Epidermal melanocyte (primary cell): ENCODE data around the gene CFTR.

ENCODE experiments used
- DNase-seq: peaks from one replicate; pipeline ENCODE4 v3.0.0; 2011; ENCODE audit warnings: low spot score; ENCODE audit not compliant: insufficient read length

CFTR gene

GRCh38 chr7:117645481-117646165, 165.8 kb downstream of the CFTR start:
- DNase-seq = no peak

DNA sequence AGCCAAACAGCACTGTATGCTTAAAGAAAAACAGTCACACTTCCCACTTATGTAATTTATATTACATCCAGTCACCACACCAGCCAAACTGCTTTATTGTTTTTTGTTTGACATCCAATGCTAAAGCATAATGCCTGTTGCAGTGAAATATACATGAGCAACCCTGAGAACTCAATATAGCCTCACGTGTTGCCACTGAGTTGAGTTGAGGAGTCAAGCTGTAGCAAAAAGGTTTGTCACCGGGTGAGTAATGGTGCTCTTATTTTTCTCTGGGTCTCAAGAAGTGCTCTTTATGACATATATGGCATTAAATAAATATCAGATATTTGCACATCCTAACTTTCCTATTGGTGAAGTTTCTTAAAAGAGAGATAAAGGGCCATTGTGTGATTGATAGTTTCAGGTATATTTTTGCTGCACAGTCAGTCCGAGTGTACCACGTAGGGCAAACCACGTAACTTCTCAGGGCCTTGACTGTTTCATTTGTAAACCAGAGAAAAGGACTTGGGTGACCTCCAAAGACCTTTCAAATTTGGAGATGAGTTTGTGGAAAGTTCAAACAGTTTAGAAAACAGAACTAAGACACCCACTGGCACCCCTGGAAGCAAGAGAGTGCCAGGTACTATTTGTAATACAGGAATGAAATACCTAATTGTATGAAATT, 168.5 kb downstream of the CFTR start:
- DNase-seq = no peak

- DNase-seq = no peak
These were observed 173.3 kb downstream of the CFTR start for GRCh38 chr7:117652943-117653680.

- no peak for DNase-seq
These were observed 175.0 kb downstream of the CFTR start for GRCh38 chr7:117654780-117655179.

DNA sequence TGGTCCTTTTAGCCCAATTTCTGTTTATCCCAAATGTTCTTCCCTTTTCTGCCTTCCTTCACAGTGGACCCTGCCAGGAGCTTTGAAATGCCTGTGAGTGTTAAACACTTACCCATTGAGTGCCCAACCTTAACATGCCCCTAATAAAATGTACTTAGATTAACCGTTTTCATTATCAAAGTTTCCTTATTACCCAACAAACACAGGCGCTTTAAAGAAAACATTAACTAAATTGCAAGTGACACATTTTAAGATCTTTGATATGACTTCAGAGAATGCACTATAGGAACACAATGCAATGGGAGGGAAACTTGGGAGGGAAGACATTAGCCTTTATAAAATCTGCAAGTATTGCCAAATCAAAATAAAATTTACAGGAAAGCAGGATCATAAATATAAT, 177.0 kb downstream of the CFTR start:
- no peak for DNase-seq

- no peak for DNase-seq
These were observed 179.7 kb downstream of the CFTR start for GRCh38 chr7:117659531-117660011.

- DNase-seq = no peak
These were observed 181.5 kb downstream of the CFTR start for GRCh38 chr7:117661328-117661727.

- no peak for DNase-seq
These were observed 184.2 kb downstream of the CFTR start for GRCh38 chr7:117664047-117664446.

GRCh38 chr7:117665368-117665767, 185.5 kb downstream of the CFTR start:
- DNase-seq = no peak

- no peak for DNase-seq
These were observed 186.2 kb downstream of the CFTR start for GRCh38 chr7:117666031-117666430.

- no peak for DNase-seq
These were observed 186.9 kb downstream of the CFTR start for GRCh38 chr7:117666689-117667088.

GRCh38 chr7:117667456-117667855, 187.6 kb downstream of the CFTR start:
- no peak for DNase-seq

DNA sequence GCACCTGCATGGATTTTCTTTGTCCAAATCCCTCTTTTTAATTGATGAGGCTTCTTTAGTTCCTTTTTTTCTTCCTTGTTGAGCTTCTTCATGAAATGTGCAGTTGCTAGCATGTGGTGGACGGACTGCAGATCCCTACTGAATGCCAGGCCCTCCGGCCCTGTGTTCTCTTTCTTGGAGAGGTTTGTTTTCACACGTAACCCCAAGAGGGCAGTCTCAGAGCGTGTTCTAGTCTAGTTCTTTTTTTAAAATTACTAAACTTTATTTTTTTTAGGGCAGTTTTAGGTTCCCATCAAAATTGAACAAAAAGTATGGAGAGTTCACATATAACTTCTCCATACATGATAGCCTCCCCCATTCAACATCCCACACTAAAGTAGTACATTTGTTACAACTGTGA, 190.0 kb downstream of the CFTR start:
- no peak for DNase-seq

GRCh38 chr7:117672453-117672852, 192.6 kb downstream of the CFTR start:
- no peak for DNase-seq

GRCh38 chr7:117673367-117673766, 193.5 kb downstream of the CFTR start:
- no peak for DNase-seq

GRCh38 chr7:117673839-117674238, 194.0 kb downstream of the CFTR start:
- DNase-seq = no peak

DNA sequence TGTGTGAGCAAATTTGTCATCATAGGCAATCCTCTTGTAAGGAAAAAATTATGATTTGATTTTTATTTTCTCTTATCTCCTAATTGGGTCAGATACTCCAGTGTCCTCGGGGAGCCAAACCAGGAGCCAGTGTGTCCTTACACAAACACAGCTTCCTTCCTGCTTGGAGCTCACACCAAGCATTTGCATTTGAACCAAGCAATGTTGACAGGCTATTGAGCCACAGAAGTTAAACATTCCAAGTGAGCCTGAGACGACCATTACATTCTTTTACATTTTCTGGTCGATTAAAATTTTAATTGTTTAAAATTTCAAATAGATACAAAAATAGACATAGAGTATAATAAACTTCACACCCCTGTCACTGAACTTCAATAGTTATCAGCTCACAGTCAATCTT, 194.8 kb downstream of the CFTR start:
- DNase-seq = no peak

DNA sequence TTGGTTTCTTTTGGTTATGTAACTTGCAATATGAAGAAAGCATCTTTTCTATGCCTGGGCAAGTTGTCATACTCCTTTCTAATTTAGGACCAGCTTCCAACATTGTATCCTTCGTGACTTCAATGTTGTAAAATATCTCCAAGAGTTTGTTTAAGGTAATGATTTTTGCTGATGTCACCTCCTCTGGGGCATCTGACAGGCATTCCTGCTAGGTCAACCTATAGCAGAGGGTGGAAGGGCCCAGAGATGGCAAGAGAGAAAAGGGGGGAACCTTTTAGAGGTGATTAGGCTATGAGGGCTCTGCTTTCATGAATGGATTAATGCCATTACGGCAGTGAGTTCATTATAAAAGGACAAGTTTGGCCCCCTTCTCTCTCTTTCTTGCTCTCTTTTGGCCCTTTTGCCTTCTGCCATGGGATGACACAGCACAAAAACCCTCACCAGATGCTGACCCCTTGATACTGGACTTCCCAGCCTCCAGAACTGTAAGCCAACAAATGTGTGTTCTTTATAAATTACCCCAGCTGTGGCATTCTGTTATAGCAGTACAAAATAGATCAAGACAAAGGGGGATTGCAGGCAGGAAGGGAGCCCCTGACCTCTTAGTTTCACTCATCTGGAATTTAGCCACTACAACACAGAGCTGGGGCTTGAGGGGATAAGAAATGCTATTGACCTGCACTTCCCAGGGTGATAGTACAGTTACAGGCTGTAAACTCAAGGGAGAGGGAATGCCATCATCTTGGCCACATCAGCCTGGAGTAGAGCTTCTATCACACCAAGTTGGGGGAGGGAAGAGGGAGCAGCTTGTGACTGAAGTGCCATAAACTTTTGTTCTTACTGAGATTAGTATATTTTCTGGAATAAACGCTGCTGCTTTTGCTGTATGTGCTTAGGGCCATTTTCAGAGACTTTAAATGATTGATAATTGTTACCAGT, 195.9 kb downstream of the CFTR start:
- no peak for DNase-seq

GRCh38 chr7:117679120-117679519, 199.3 kb downstream of the CFTR start:
- no peak for DNase-seq

GRCh38 chr7:117682681-117683385, 203.0 kb downstream of the CFTR start:
- DNase-seq = no peak
